Measurements from ENCODE around the gene GPT2. TPM values are rescaled to one million over a fixed set of nuclear protein-coding genes. Genes with fewer than 3 reads are reported as not detected.

The GPT2 gene
- total RNA-seq, 1 donor from 2014 or later: 21.6 TPM

GRCh38 chr16:46896314-46896968 lies 12.3 kb downstream of the GPT2 start:
- peaks cover 4% of the 10 kb centered on the region for H3K27me3 Mint-ChIP-seq (ENCODE audit: insufficient read depth, low read depth)
- no peaks in the 10 kb centered on the region for H3F3A ChIP-seq (ENCODE audit: low read depth)
- no peak overlapping the region for H2AFZ ChIP-seq (replicated peaks)
- no peak overlapping the region for H3K4me2 ChIP-seq
- peak overlapping the region; percentile 59 for H3K4me3 Mint-ChIP-seq
- peaks cover 21% of the 10 kb centered on the region for H3K4me1 Mint-ChIP-seq
- peaks cover 6% of the 10 kb centered on the region for H3K36me3 ChIP-seq
- peaks cover 48% of the 10 kb centered on the region for H4K20me1 ChIP-seq (ENCODE audit: low read depth)
- peaks cover 16% of the 10 kb centered on the region for H3K36me3 Mint-ChIP-seq
- peak overlapping the region; percentile 21 for H3K27ac Mint-ChIP-seq
- H3K9me3 ChIP-seq (ENCODE audit: low read depth): no peaks in the 10 kb centered on the region
- no peak for DNase-seq (ENCODE audit: low spot score)
- no peak overlapping the region for H3K9ac ChIP-seq
- H3K9me3 Mint-ChIP-seq: no peaks in the 10 kb centered on the region
- H3K4me1 ChIP-seq: no peaks in the 10 kb centered on the region
- TF ChIP-seq, protein P1, sequence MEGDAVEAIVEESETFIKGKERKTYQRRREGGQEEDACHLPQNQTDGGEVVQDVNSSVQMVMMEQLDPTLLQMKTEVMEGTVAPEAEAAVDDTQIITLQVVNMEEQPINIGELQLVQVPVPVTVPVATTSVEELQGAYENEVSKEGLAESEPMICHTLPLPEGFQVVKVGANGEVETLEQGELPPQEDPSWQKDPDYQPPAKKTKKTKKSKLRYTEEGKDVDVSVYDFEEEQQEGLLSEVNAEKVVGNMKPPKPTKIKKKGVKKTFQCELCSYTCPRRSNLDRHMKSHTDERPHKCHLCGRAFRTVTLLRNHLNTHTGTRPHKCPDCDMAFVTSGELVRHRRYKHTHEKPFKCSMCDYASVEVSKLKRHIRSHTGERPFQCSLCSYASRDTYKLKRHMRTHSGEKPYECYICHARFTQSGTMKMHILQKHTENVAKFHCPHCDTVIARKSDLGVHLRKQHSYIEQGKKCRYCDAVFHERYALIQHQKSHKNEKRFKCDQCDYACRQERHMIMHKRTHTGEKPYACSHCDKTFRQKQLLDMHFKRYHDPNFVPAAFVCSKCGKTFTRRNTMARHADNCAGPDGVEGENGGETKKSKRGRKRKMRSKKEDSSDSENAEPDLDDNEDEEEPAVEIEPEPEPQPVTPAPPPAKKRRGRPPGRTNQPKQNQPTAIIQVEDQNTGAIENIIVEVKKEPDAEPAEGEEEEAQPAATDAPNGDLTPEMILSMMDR (IDR thresholded peaks at IDR 0.05): no peak
- TF ChIP-seq EZH2phosphoT487 (IDR thresholded peaks at IDR 0.05) (no peak), EZH2 (IDR thresholded peaks at IDR 0.05) (no peak)
- no peaks in the 10 kb centered on the region for H3K27me3 ChIP-seq
- no peak overlapping the region for H3K27ac ChIP-seq
- H3K4me3 ChIP-seq: no peak overlapping the region
- H3K79me2 ChIP-seq (ENCODE audit: low read depth): peaks cover 64% of the 10 kb centered on the region

GRCh38 chr16:46897471-46897870 lies 13.3 kb downstream of the GPT2 start:
- H3K9me3 Mint-ChIP-seq: no peaks in the 10 kb centered on the region
- no peaks in the 10 kb centered on the region for H3K27me3 ChIP-seq
- peaks cover 53% of the 10 kb centered on the region for H3K79me2 ChIP-seq (ENCODE audit: low read depth)
- no peak overlapping the region for H2AFZ ChIP-seq (replicated peaks)
- H3K9me3 ChIP-seq (ENCODE audit: low read depth): no peaks in the 10 kb centered on the region
- TF ChIP-seq EZH2 (IDR thresholded peaks at IDR 0.05) (no peak), EZH2phosphoT487 (IDR thresholded peaks at IDR 0.05) (no peak)
- TF ChIP-seq, protein P1 (IDR thresholded peaks at IDR 0.05): no peak
- no peak overlapping the region for H3K4me3 ChIP-seq
- peaks cover 48% of the 10 kb centered on the region for H4K20me1 ChIP-seq (ENCODE audit: low read depth)
- peaks cover 23% of the 10 kb centered on the region for H3K4me1 Mint-ChIP-seq
- no peaks in the 10 kb centered on the region for H3F3A ChIP-seq (ENCODE audit: low read depth)
- H3K27me3 Mint-ChIP-seq (ENCODE audit: insufficient read depth, low read depth): peaks cover 4% of the 10 kb centered on the region
- no peaks in the 10 kb centered on the region for H3K36me3 ChIP-seq
- H3K4me1 ChIP-seq: no peaks in the 10 kb centered on the region
- no peak for DNase-seq (ENCODE audit: low spot score)
- no peak overlapping the region for H3K27ac Mint-ChIP-seq
- no peak overlapping the region for H3K4me3 Mint-ChIP-seq
- no peak overlapping the region for H3K9ac ChIP-seq
- H3K4me2 ChIP-seq: no peak overlapping the region
- H3K27ac ChIP-seq: no peak overlapping the region
- peaks cover 10% of the 10 kb centered on the region for H3K36me3 Mint-ChIP-seq

DNA sequence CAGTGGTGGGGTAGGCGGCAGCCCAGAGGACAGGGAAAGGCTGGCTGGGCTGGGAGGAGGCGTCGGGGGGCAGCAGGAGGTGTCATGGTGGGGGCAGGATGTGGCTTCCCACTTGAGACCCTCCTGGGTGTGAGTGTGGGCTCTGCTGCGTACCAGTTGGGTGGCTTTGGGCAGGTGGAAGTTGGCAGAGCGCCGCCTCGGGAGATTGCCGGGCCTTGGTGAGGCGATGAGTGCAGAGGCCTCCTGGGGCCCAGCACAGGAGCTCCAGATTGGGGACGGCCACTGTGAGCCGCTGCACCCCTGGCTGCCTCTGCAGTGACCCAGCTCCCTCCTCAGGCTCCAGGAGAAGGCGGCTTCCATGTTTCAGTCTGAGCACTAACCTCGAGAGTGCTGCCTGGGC lies 13.8 kb downstream of the GPT2 start:
- no peaks in the 10 kb centered on the region for H3K9me3 Mint-ChIP-seq
- no peak overlapping the region for H3K4me3 ChIP-seq
- peaks cover 48% of the 10 kb centered on the region for H3K79me2 ChIP-seq (ENCODE audit: low read depth)
- no peak for DNase-seq (ENCODE audit: low spot score)
- H3K27me3 Mint-ChIP-seq (ENCODE audit: insufficient read depth, low read depth): peaks cover 4% of the 10 kb centered on the region
- H3K36me3 Mint-ChIP-seq: peaks cover 10% of the 10 kb centered on the region
- H3K9me3 ChIP-seq (ENCODE audit: low read depth): no peaks in the 10 kb centered on the region
- no peak overlapping the region for H3K4me2 ChIP-seq
- H2AFZ ChIP-seq (replicated peaks): no peak overlapping the region
- no peak for TF ChIP-seq EZH2phosphoT487 (IDR thresholded peaks at IDR 0.05)
- H4K20me1 ChIP-seq (ENCODE audit: low read depth): peaks cover 48% of the 10 kb centered on the region
- no peak overlapping the region for H3K4me3 Mint-ChIP-seq
- no peaks in the 10 kb centered on the region for H3K36me3 ChIP-seq
- no peaks in the 10 kb centered on the region for H3K4me1 ChIP-seq
- peaks cover 23% of the 10 kb centered on the region for H3K4me1 Mint-ChIP-seq
- no peak overlapping the region for H3K27ac ChIP-seq
- H3K27ac Mint-ChIP-seq: no peak overlapping the region
- no peak overlapping the region for H3K9ac ChIP-seq
- no peaks in the 10 kb centered on the region for H3F3A ChIP-seq (ENCODE audit: low read depth)
- H3K27me3 ChIP-seq: no peaks in the 10 kb centered on the region

GRCh38 chr16:46899443-46900143 lies 15.4 kb downstream of the GPT2 start:
- peaks cover 23% of the 10 kb centered on the region for H3K4me1 Mint-ChIP-seq
- H3K4me2 ChIP-seq: no peak overlapping the region
- H3F3A ChIP-seq (ENCODE audit: low read depth): no peaks in the 10 kb centered on the region
- H4K20me1 ChIP-seq (ENCODE audit: low read depth): peaks cover 36% of the 10 kb centered on the region
- peaks cover 6% of the 10 kb centered on the region for H3K27me3 Mint-ChIP-seq (ENCODE audit: insufficient read depth, low read depth)
- H3K27ac ChIP-seq: no peak overlapping the region
- H3K36me3 ChIP-seq: no peaks in the 10 kb centered on the region
- TF ChIP-seq EZH2 (IDR thresholded peaks at IDR 0.05) (no peak), EZH2phosphoT487 (IDR thresholded peaks at IDR 0.05) (no peak)
- TF ChIP-seq, protein P1 (IDR thresholded peaks at IDR 0.05): no peak
- H3K4me1 ChIP-seq: no peaks in the 10 kb centered on the region
- no peaks in the 10 kb centered on the region for H3K9me3 Mint-ChIP-seq
- DNase-seq (ENCODE audit: low spot score): no peak
- no peak overlapping the region for H2AFZ ChIP-seq (replicated peaks)
- H3K27ac Mint-ChIP-seq: no peak overlapping the region
- no peaks in the 10 kb centered on the region for H3K9me3 ChIP-seq (ENCODE audit: low read depth)
- H3K36me3 Mint-ChIP-seq: peaks cover 16% of the 10 kb centered on the region
- no peaks in the 10 kb centered on the region for H3K27me3 ChIP-seq
- H3K9ac ChIP-seq: no peak overlapping the region
- peaks cover 32% of the 10 kb centered on the region for H3K79me2 ChIP-seq (ENCODE audit: low read depth)
- H3K4me3 ChIP-seq: no peak overlapping the region
- no peak overlapping the region for H3K4me3 Mint-ChIP-seq

Data from neural progenitor cell (in vitro differentiated cells).